GM23338 (cell line): ENCODE measurements around the gene OBSCN. TPM values are rescaled to one million over a fixed set of nuclear protein-coding genes. Genes with fewer than 3 reads are reported as not detected.

Experiments used
- ATAC-seq: fragments of 200-7000 bp; cut with Tn5 transposase; 3 replicates; pipeline ENCODE4 v1.9.1; 2020
- DNase-seq: peaks from one replicate; pipeline ENCODE4 v3.0.0-alpha.2; 2015; ENCODE audit warnings: low spot score
- H2AFZ ChIP-seq: fragments of 200-600 bp; sonication (generic); 2 replicates; pipeline ENCODE4 v1.8.0; 2016; ENCODE audit warnings: antibody characterized with exemption, mild to moderate bottlenecking, moderate library complexity
- H3F3A ChIP-seq: fragments of 200-600 bp; sonication (generic); replicated peaks from 2 replicates; pipeline ENCODE4 v1.8.0; 2017; ENCODE audit warnings: antibody characterized with exemption, mixed run types, low read depth
- H3K27ac ChIP-seq: fragments of 200-600 bp; sonication (generic); 2 replicates; pipeline ENCODE4 v1.6.1; 2016; ENCODE audit warnings: low read depth
- H3K27me3 ChIP-seq: fragments of 200-600 bp; sonication (generic); 2 replicates; pipeline ENCODE4 v1.8.0; 2016; ENCODE audit warnings: mild to moderate bottlenecking, mixed run types, moderate library complexity; ENCODE audit not compliant: insufficient read depth
- H3K36me3 ChIP-seq: fragments of 200-600 bp; sonication (generic); 2 replicates; pipeline ENCODE4 v1.8.0; 2016; ENCODE audit warnings: mild to moderate bottlenecking; ENCODE audit not compliant: insufficient read depth
- H3K4me1 ChIP-seq: fragments of 200-600 bp; sonication (generic); 2 replicates; pipeline ENCODE4 v1.8.0; 2016; ENCODE audit warnings: mild to moderate bottlenecking, moderate library complexity; ENCODE audit not compliant: insufficient read depth
- H3K4me2 ChIP-seq: fragments of 200-600 bp; sonication (generic); 2 replicates; pipeline ENCODE4 v1.7.1; 2017; ENCODE audit warnings: mixed run types
- H3K4me3 ChIP-seq: fragments of 200-600 bp; sonication (generic); 2 replicates; pipeline ENCODE4 v1.6.1; 2016; ENCODE audit warnings: mixed run types
- H3K79me2 ChIP-seq: fragments of 200-600 bp; sonication (generic); replicated peaks from 2 replicates; pipeline ENCODE4 v1.8.0; 2017; ENCODE audit warnings: mild to moderate bottlenecking; ENCODE audit not compliant: insufficient read depth
- H3K9me2 ChIP-seq: fragments of 200-600 bp; sonication (generic); 2 replicates; pipeline ENCODE4 v1.8.0; 2017; ENCODE audit not compliant: insufficient read depth
- H4K20me1 ChIP-seq: fragments of 200-600 bp; sonication (generic); replicated peaks from 2 replicates; pipeline ENCODE4 v1.8.0; 2017; ENCODE audit warnings: mild to moderate bottlenecking; ENCODE audit not compliant: insufficient read depth
- H3K27ac Mint-ChIP-seq: 2 replicates; pipeline ENCODE4 v1.8.0; 2020; ENCODE audit warnings: inconsistent platforms, mild to moderate bottlenecking, moderate library complexity, mixed read lengths
- H3K27me3 Mint-ChIP-seq: 3 replicates; pipeline ENCODE4 v1.8.0; 2022; ENCODE audit warnings: low read depth, mild to moderate bottlenecking, moderate library complexity, mixed read lengths, inconsistent platforms; ENCODE audit not compliant: insufficient read depth, poor library complexity
- H3K36me3 Mint-ChIP-seq: 3 replicates; pipeline ENCODE4 v1.8.0; 2021; ENCODE audit warnings: low read depth, mild to moderate bottlenecking, inconsistent platforms, moderate library complexity, mixed read lengths
- H3K4me1 Mint-ChIP-seq: 3 replicates; pipeline ENCODE4 v1.8.0; 2020; ENCODE audit warnings: mild to moderate bottlenecking, inconsistent platforms, mixed read lengths
- H3K4me3 Mint-ChIP-seq: 3 replicates; pipeline ENCODE4 v1.8.0; 2021; ENCODE audit warnings: moderate library complexity, mild to moderate bottlenecking, inconsistent platforms, mixed read lengths
- H3K9me3 Mint-ChIP-seq: 3 replicates; pipeline ENCODE4 v1.8.0; 2020; ENCODE audit warnings: moderate library complexity, mild to moderate bottlenecking, inconsistent platforms, mixed read lengths
- CREB1 ChIP-seq: fragments of 250-450 bp; sonication (Bioruptor Pico); IDR thresholded peaks from 2 replicates; pipeline ENCODE4 v1.5.0; 2020; ENCODE audit warnings: low read depth, mild to moderate bottlenecking, moderate library complexity
- CTCF ChIP-seq, 2 experiments: fragments of 200-600 bp in 1 of 2; sonication (generic) in 1 of 2; conservative IDR thresholded peaks; 2 replicates each; pipeline versions ENCODE4 v1.5.1 to v1.6.1; 2016 to 2017; ENCODE audit warnings: antibody characterized with exemption in 2 of 2, low read depth in 2 of 2, mild to moderate bottlenecking in 2 of 2, moderate library complexity in 1 of 2
- ETS1 ChIP-seq: IDR thresholded peaks from 2 replicates; pipeline ENCODE4 v1.6.1; 2016; ENCODE audit warnings: antibody characterized with exemption
- EZH2 ChIP-seq: fragments of 200-600 bp; sonication (generic); IDR thresholded peaks from one replicate; pipeline ENCODE4 v1.8.0; 2017; ENCODE audit warnings: antibody characterized with exemption, mild to moderate bottlenecking, low read depth; ENCODE audit not compliant: unreplicated experiment
- JUNB ChIP-seq: IDR thresholded peaks from one replicate; pipeline ENCODE4 v1.6.1; 2016; ENCODE audit warnings: antibody characterized with exemption; ENCODE audit not compliant: unreplicated experiment
- REST ChIP-seq: IDR thresholded peaks from one replicate; pipeline ENCODE4 v1.6.1; 2018; ENCODE audit warnings: antibody characterized with exemption; ENCODE audit not compliant: unreplicated experiment
- STAT1 ChIP-seq: IDR thresholded peaks from one replicate; pipeline ENCODE4 v1.6.1; 2016; ENCODE audit warnings: antibody characterized with exemption; ENCODE audit not compliant: unreplicated experiment
- ZNF114 ChIP-seq: fragments of 250-450 bp; sonication (Bioruptor Pico); IDR thresholded peaks from 2 replicates; pipeline ENCODE4 v1.5.0; 2020; ENCODE audit warnings: mild to moderate bottlenecking, moderate library complexity
- ZNF331 ChIP-seq: fragments of 250-450 bp; sonication (Bioruptor Pico); IDR thresholded peaks from 2 replicates; pipeline ENCODE4 v1.5.0; 2020; ENCODE audit warnings: low read depth, mild to moderate bottlenecking, moderate library complexity
- polyA plus RNA-seq: library from polyadenylated mRNA; unstranded; fragments of >200 nt; fragmentation: Nextera tagmentation; extraction: Ambion mirVana; gene quantifications from 2 replicates; pipeline ENCODE4 v1.2.1, GENCODE V29; 2016
- total RNA-seq: library from RNA; depleted of rRNA; stranded (reverse); fragments of >200 nt; shearing (Covaris generic); gene quantifications from 2 replicates; pipeline ENCODE4 v1.2.3, GENCODE V29; 2014
- TF ChIP-seq, protein P1 (sequence below): fragments of 250-450 bp; sonication (Bioruptor Pico); IDR thresholded peaks from 2 replicates; pipeline ENCODE4 v1.5.0; 2020; ENCODE audit warnings: mild to moderate bottlenecking, moderate library complexity

Gene OBSCN
- total and polyA plus RNA-seq, 2 experiments from 2014 or later = 8.4 to 38.5 TPM

GRCh38 chr1:228277491-228278431 is 69.9 kb downstream of the OBSCN start:
- no peaks in the 10 kb centered on the region for H3K36me3 ChIP-seq
- Mint-ChIP-seq H3K27me3 (peaks cover 14% of the 10 kb centered on the region), H3K4me3 (no peak overlapping the region), H3K9me3 (no peaks in the 10 kb centered on the region), H3K36me3 (peaks cover 7% of the 10 kb centered on the region; the same call in 2 of the 3 replicates), H3K4me1 (no peaks in the 10 kb centered on the region), H3K27ac (no peak overlapping the region)
- no peak for DNase-seq
- no peaks in the 10 kb centered on the region for H4K20me1 ChIP-seq
- H3K79me2 ChIP-seq = no peaks in the 10 kb centered on the region
- H3K4me1 ChIP-seq = no peaks in the 10 kb centered on the region
- 0 out of 2 replicates have a peak, but pooled peaks cover 6% of the 10 kb centered on the region for H3F3A ChIP-seq
- peaks cover 11% of the 10 kb centered on the region; the same call in 1 of the 2 replicates for H3K27me3 ChIP-seq
- no peak for ATAC-seq
- H3K27ac ChIP-seq = no peak overlapping the region
- H3K4me2 ChIP-seq = no peak overlapping the region
- H3K9me2 ChIP-seq = no peaks in the 10 kb centered on the region
- TF ChIP-seq CREB1 (CRISPR knock-in tag) (no peak), EZH2 (no peak), STAT1 (no peak), ZNF331 (no peak), CTCF (conservative IDR thresholded peaks at IDR 0.05; ENCODE audit: low read depth in 2 of 2) (no peak), REST (no peak), ETS1 (no peak), JUNB (no peak), ZNF114 (CRISPR knock-in tag) (no peak)
- TF ChIP-seq, protein P1, sequence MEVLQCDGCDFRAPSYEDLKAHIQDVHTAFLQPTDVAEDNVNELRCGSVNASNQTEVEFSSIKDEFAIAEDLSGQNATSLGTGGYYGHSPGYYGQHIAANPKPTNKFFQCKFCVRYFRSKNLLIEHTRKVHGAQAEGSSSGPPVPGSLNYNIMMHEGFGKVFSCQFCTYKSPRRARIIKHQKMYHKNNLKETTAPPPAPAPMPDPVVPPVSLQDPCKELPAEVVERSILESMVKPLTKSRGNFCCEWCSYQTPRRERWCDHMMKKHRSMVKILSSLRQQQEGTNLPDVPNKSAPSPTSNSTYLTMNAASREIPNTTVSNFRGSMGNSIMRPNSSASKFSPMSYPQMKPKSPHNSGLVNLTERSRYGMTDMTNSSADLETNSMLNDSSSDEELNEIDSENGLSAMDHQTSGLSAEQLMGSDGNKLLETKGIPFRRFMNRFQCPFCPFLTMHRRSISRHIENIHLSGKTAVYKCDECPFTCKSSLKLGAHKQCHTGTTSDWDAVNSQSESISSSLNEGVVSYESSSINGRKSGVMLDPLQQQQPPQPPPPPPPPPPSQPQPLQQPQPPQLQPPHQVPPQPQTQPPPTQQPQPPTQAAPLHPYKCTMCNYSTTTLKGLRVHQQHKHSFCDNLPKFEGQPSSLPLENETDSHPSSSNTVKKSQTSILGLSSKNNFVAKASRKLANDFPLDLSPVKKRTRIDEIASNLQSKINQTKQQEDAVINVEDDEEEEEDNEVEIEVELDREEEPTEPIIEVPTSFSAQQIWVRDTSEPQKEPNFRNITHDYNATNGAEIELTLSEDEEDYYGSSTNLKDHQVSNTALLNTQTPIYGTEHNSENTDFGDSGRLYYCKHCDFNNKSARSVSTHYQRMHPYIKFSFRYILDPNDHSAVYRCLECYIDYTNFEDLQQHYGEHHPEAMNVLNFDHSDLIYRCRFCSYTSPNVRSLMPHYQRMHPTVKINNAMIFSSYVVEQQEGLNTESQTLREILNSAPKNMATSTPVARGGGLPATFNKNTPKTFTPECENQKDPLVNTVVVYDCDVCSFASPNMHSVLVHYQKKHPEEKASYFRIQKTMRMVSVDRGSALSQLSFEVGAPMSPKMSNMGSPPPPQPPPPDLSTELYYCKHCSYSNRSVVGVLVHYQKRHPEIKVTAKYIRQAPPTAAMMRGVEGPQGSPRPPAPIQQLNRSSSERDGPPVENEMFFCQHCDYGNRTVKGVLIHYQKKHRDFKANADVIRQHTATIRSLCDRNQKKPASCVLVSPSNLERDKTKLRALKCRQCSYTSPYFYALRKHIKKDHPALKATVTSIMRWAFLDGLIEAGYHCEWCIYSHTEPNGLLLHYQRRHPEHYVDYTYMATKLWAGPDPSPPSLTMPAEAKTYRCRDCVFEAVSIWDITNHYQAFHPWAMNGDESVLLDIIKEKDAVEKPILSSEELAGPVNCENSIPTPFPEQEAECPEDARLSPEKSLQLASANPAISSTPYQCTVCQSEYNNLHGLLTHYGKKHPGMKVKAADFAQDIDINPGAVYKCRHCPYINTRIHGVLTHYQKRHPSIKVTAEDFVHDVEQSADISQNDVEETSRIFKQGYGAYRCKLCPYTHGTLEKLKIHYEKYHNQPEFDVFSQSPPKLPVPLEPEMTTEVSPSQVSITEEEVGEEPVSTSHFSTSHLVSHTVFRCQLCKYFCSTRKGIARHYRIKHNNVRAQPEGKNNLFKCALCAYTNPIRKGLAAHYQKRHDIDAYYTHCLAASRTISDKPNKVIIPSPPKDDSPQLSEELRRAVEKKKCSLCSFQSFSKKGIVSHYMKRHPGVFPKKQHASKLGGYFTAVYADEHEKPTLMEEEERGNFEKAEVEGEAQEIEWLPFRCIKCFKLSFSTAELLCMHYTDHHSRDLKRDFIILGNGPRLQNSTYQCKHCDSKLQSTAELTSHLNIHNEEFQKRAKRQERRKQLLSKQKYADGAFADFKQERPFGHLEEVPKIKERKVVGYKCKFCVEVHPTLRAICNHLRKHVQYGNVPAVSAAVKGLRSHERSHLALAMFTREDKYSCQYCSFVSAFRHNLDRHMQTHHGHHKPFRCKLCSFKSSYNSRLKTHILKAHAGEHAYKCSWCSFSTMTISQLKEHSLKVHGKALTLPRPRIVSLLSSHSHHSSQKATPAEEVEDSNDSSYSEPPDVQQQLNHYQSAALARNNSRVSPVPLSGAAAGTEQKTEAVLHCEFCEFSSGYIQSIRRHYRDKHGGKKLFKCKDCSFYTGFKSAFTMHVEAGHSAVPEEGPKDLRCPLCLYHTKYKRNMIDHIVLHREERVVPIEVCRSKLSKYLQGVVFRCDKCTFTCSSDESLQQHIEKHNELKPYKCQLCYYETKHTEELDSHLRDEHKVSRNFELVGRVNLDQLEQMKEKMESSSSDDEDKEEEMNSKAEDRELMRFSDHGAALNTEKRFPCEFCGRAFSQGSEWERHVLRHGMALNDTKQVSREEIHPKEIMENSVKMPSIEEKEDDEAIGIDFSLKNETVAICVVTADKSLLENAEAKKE (CRISPR knock-in tag) = no peak
- no peak overlapping the region for H3K4me3 ChIP-seq
- no peak overlapping the region for H2AFZ ChIP-seq
